Measurements from ENCODE around the gene CPLX3. TPM values are rescaled to one million over a fixed set of nuclear protein-coding genes. Genes with fewer than 3 reads are reported as not detected.

Gene CPLX3
- total RNA-seq, 4 donors from 2014 or later: 0.47 TPM; not detected in 3

GRCh38 chr15:74829991-74830390 lies 3.6 kb downstream of the CPLX3 start:
- Histone ChIP-seq H3K27ac (no peak overlapping the region), H3K4me1 (peaks cover 9% of the 10 kb centered on the region), H3K36me3 (no peaks in the 10 kb centered on the region), H3K27me3 (peaks cover 29% of the 10 kb centered on the region), H3K4me3 (no peak overlapping the region), H3K9me3 (no peaks in the 10 kb centered on the region)
- no peak for DNase-seq (ENCODE audit: low spot score in 2 of 2)
- WGBS: 53% methylated on average over 6 of the region's 6 CpGs
- TF ChIP-seq CTCF (IDR thresholded peaks at IDR 0.05): no peak
- TF ChIP-seq POLR2AphosphoS5 (IDR thresholded peaks at IDR 0.05): no peak
- TF ChIP-seq POLR2A (IDR thresholded peaks at IDR 0.05): no peak
- TF ChIP-seq EP300 (IDR thresholded peaks at IDR 0.05): no peak

GRCh38 chr15:74830868-74831267 lies 4.4 kb downstream of the CPLX3 start:
- Histone ChIP-seq H3K27me3 (peaks cover 29% of the 10 kb centered on the region), H3K4me1 (peaks cover 9% of the 10 kb centered on the region), H3K36me3 (peaks cover 2% of the 10 kb centered on the region), H3K4me3 (no peak overlapping the region), H3K9me3 (no peaks in the 10 kb centered on the region), H3K27ac (no peak overlapping the region)
- WGBS: 16% methylated on average over 5 of the region's 5 CpGs
- TF ChIP-seq POLR2AphosphoS5 (IDR thresholded peaks at IDR 0.05) (no peak), EP300 (IDR thresholded peaks at IDR 0.05) (no peak), CTCF (IDR thresholded peaks at IDR 0.05) (no peak), POLR2A (IDR thresholded peaks at IDR 0.05) (no peak)
- no peak for DNase-seq (ENCODE audit: low spot score in 2 of 2)

- Histone ChIP-seq H3K27ac (no peak overlapping the region), H3K9me3 (no peaks in the 10 kb centered on the region), H3K4me1 (no peaks in the 10 kb centered on the region), H3K36me3 (peaks cover 12% of the 10 kb centered on the region), H3K27me3 (peaks cover 19% of the 10 kb centered on the region), H3K4me3 (no peak overlapping the region)
- TF ChIP-seq EP300 (IDR thresholded peaks at IDR 0.05) (no peak), POLR2A (IDR thresholded peaks at IDR 0.05) (no peak), CTCF (IDR thresholded peaks at IDR 0.05) (no peak), POLR2AphosphoS5 (IDR thresholded peaks at IDR 0.05) (no peak)
- DNase-seq (ENCODE audit: low spot score in 2 of 2): no peak
- WGBS: 63% methylated on average over 6 of the region's 15 CpGs
Measured at GRCh38 chr15:74831813-74832495, 5.5 kb downstream of the CPLX3 start.

- H3K27me3 ChIP-seq: peaks cover 11% of the 10 kb centered on the region
- no peaks in the 10 kb centered on the region for H3K4me1 ChIP-seq
- H3K27ac ChIP-seq: no peak overlapping the region
- no peak overlapping the region for H3K4me3 ChIP-seq
- no peaks in the 10 kb centered on the region for H3K9me3 ChIP-seq
- TF ChIP-seq CTCF (IDR thresholded peaks at IDR 0.05): no peak
- no peak for TF ChIP-seq POLR2AphosphoS5 (IDR thresholded peaks at IDR 0.05)
- no peak for TF ChIP-seq POLR2A (IDR thresholded peaks at IDR 0.05)
- no peak for TF ChIP-seq EP300 (IDR thresholded peaks at IDR 0.05)
- 75% methylated on average over 4 of the region's 4 CpGs for WGBS
- no peak for DNase-seq (ENCODE audit: low spot score in 2 of 2)
- H3K36me3 ChIP-seq: peaks cover 20% of the 10 kb centered on the region
Measured at GRCh38 chr15:74832826-74833225, 6.4 kb downstream of the CPLX3 start.

- peaks cover 4% of the 10 kb centered on the region for H3K27me3 ChIP-seq
- 75% methylated on average over 2 of the region's 12 CpGs for WGBS
- H3K4me1 ChIP-seq: no peaks in the 10 kb centered on the region
- no peaks in the 10 kb centered on the region for H3K9me3 ChIP-seq
- no peak overlapping the region for H3K4me3 ChIP-seq
- DNase-seq (ENCODE audit: low spot score in 2 of 2): no peak
- no peak overlapping the region for H3K27ac ChIP-seq
- H3K36me3 ChIP-seq: peaks cover 27% of the 10 kb centered on the region
- no peak for TF ChIP-seq EP300 (IDR thresholded peaks at IDR 0.05)
- no peak for TF ChIP-seq POLR2A (IDR thresholded peaks at IDR 0.05)
- TF ChIP-seq POLR2AphosphoS5 (IDR thresholded peaks at IDR 0.05): no peak
- no peak for TF ChIP-seq CTCF (IDR thresholded peaks at IDR 0.05)
Measured at GRCh38 chr15:74833376-74834107, 7.1 kb downstream of the CPLX3 start.
